OCI-LY7 (cell line): ENCODE data around the gene ISM2.

Experiments used
- CTCF ChIP-seq: fragments of 200-600 bp; sonication (generic); conservative IDR thresholded peaks from 2 replicates; pipeline ENCODE4 v1.5.1; 2014; ENCODE audit warnings: mild to moderate bottlenecking, antibody characterized with exemption, low read length, moderate library complexity, mixed read lengths
- EZH2phosphoT487 ChIP-seq: fragments of 200-600 bp; sonication (generic); IDR thresholded peaks from 2 replicates; pipeline ENCODE4 v1.6.1; 2018; ENCODE audit warnings: low read depth, borderline replicate concordance, mild to moderate bottlenecking, mixed run types, antibody characterized with exemption, low read length, moderate library complexity, mixed read lengths

- TF ChIP-seq CTCF = no peak
- TF ChIP-seq EZH2phosphoT487 = no peak
Observed at GRCh38 chr14:77529213-77529612, 30.6 kb upstream of the ISM2 start.
